Endothelial cell of umbilical vein (primary cell): ENCODE results near the gene SLC23A3. TPM values are rescaled to one million over a fixed set of nuclear protein-coding genes. Genes with fewer than 3 reads are reported as not detected.

Experiments
- BruUV-seq: library from RNA; stranded (reverse); fragments of 400-500 nt; replicated peaks from 2 replicates; lab custom pipeline; 2021; lab: Mats Ljungman, UMichigan
- CTCF ChIA-PET: fragments of 300-600, 350-600 bp; sonication (Branson Sonifier 250); formaldehyde crosslinking; loops from one replicate; lab custom pipeline; 2021; ENCODE audit warnings: antibody characterized with exemption, inconsistent platforms; lab: Charles Lee
- POLR2A ChIA-PET: fragments of 300-600, 350-600 bp; sonication (Branson Sonifier 250); formaldehyde crosslinking; loops from one replicate; lab custom pipeline; 2021; ENCODE audit warnings: antibody characterized with exemption, inconsistent platforms; lab: Charles Lee
- DNase-seq: peaks from one replicate; pipeline ENCODE4 v3.0.0-alpha.2; 2011; ENCODE audit warnings: low read depth, low spot score
- FAIRE-seq: peaks from 2 replicates; lab custom pipeline; 2011; peaks lifted over from hg19 to GRCh38; lab: Jason Lieb, UNC
- H2AFZ ChIP-seq: 2 replicates; pipeline ENCODE4 v1.6.0; 2012; ENCODE audit warnings: low read depth, low read length, control low read depth, inconsistent platforms
- H3K27ac ChIP-seq: 2 replicates; pipeline ENCODE4 v1.5.1; 2011; ENCODE audit warnings: low read depth, mild to moderate bottlenecking, control low read depth, low read length, moderate library complexity; ENCODE audit not compliant: insufficient read depth
- H3K27me3 ChIP-seq, 2 experiments: 2 replicates each; pipeline versions ENCODE4 v1.6.0 to v1.6.1; 2011; ENCODE audit warnings: low read length in 2 of 2, mixed read lengths in 1 of 2; ENCODE audit not compliant: control insufficient read depth in 2 of 2, insufficient read depth in 2 of 2
- H3K36me3 ChIP-seq, 2 experiments: 2 replicates in 1 of 2; 3 replicates in 1 of 2; pipeline ENCODE4 v1.5.1; 2011; ENCODE audit warnings: low read length in 2 of 2, mild to moderate bottlenecking in 1 of 2, moderate library complexity in 1 of 2; ENCODE audit not compliant: control insufficient read depth in 2 of 2, insufficient read depth in 2 of 2; ENCODE audit errors: extremely low read depth in 1 of 2
- H3K4me1 ChIP-seq: 3 replicates; pipeline ENCODE4 v1.5.1; 2011; ENCODE audit warnings: mild to moderate bottlenecking, low read length; ENCODE audit not compliant: control insufficient read depth, insufficient read depth; ENCODE audit errors: extremely low read depth
- H3K4me2 ChIP-seq: 2 replicates; pipeline ENCODE4 v1.6.1; 2011; ENCODE audit warnings: low read length, control low read depth, mixed read lengths; ENCODE audit not compliant: insufficient read depth
- H3K4me3 ChIP-seq, 3 experiments: fragments of 200-600 bp in 1 of 3; sonication (generic), shearing (Covaris generic) in 1 of 3; replicated peaks in 1 of 3; 2 replicates each; pipeline ENCODE4 v1.5.1; 2011 to 2016; ENCODE audit warnings: control low read depth in 3 of 3, low read length in 3 of 3, mild to moderate bottlenecking in 2 of 3, inconsistent platforms in 1 of 3, low read depth in 1 of 3, moderate library complexity in 1 of 3; ENCODE audit not compliant: insufficient read depth in 1 of 3
- H3K79me2 ChIP-seq: 2 replicates; pipeline ENCODE4 v1.6.0; 2012; ENCODE audit warnings: low read length, inconsistent platforms; ENCODE audit not compliant: control insufficient read depth, insufficient read depth
- H3K9ac ChIP-seq: replicated peaks from 2 replicates; pipeline ENCODE3; 2011; ENCODE audit warnings: low read length, control low read depth; ENCODE audit not compliant: insufficient read depth; ENCODE audit errors: extremely low read depth
- H3K9me1 ChIP-seq: replicated peaks from 3 replicates; pipeline ENCODE4 v1.6.0; 2011; ENCODE audit warnings: mild to moderate bottlenecking, low read length; ENCODE audit not compliant: control insufficient read depth, insufficient read depth; ENCODE audit errors: extremely low read depth
- H3K9me3 ChIP-seq: replicated peaks from 2 replicates; pipeline ENCODE4 v1.5.1; 2012; ENCODE audit warnings: low read length, inconsistent platforms; ENCODE audit not compliant: control insufficient read depth, insufficient read depth
- H4K20me1 ChIP-seq: replicated peaks from 2 replicates; pipeline ENCODE3; 2011; ENCODE audit warnings: mild to moderate bottlenecking, low read length; ENCODE audit not compliant: control insufficient read depth, insufficient read depth; ENCODE audit errors: extremely low read depth
- CTCF ChIP-seq, 2 donors: IDR thresholded peaks; 1 replicate in 1 of 2; 2 replicates in 1 of 2; pipeline ENCODE4 v1.5.1; 2011; ENCODE audit warnings: low read length in 2 of 2, mild to moderate bottlenecking in 2 of 2, moderate library complexity in 2 of 2, control low read depth in 1 of 2, inconsistent platforms in 1 of 2, low read depth in 1 of 2; ENCODE audit not compliant: insufficient read depth in 1 of 2; ENCODE audit errors: extremely low read depth in 1 of 2
- EZH2 ChIP-seq: IDR thresholded peaks from 2 replicates; pipeline ENCODE4 v1.6.1; 2012; ENCODE audit warnings: borderline replicate concordance, low read depth, mild to moderate bottlenecking, moderate library complexity, low read length, inconsistent platforms; ENCODE audit not compliant: severe bottlenecking
- FOS ChIP-seq: IDR thresholded peaks from 2 replicates; pipeline ENCODE4 v1.6.1; 2011; ENCODE audit warnings: mild to moderate bottlenecking, low read length, moderate library complexity, borderline replicate concordance; ENCODE audit not compliant: insufficient read depth
- GATA2 ChIP-seq: IDR thresholded peaks from 2 replicates; pipeline ENCODE4 v1.7.0; 2011; ENCODE audit warnings: low read depth, mild to moderate bottlenecking, moderate library complexity, mixed read lengths, low read length; ENCODE audit not compliant: insufficient read length, insufficient read depth
- JUN ChIP-seq: IDR thresholded peaks from 2 replicates; pipeline ENCODE4 v1.6.1; 2011; ENCODE audit warnings: borderline replicate concordance, low read depth; ENCODE audit not compliant: insufficient read length, insufficient read depth
- MAX ChIP-seq: IDR thresholded peaks from 2 replicates; pipeline ENCODE4 v1.6.1; 2011; ENCODE audit not compliant: insufficient read depth, insufficient read length
- MYC ChIP-seq: IDR thresholded peaks from one replicate; pipeline ENCODE4 v1.6.1; 2011; ENCODE audit warnings: mild to moderate bottlenecking, low read depth, low read length
- POLR2A ChIP-seq: IDR thresholded peaks from 2 replicates; pipeline ENCODE4 v1.6.1; 2012; ENCODE audit warnings: low read depth, mild to moderate bottlenecking, control low read depth, low read length
- POLR2AphosphoS5 ChIP-seq: IDR thresholded peaks from 2 replicates; pipeline ENCODE4 v1.6.1; 2012; ENCODE audit warnings: low read depth, mild to moderate bottlenecking, control low read depth, low read length, moderate library complexity; ENCODE audit not compliant: insufficient read depth
- dilution Hi-C: fragments of 300-500 bp; cut with MboI; formaldehyde crosslinking; loops from one replicate; pipeline ENCODE4 v1.15.0; 2019; ENCODE audit warnings: low sequenced_read_pairs; ENCODE audit not compliant: extremely low pct_ligation_motif_present
- intact Hi-C: fragments of 100-400 bp; cut with micrococcal nuclease; formaldehyde crosslinking; loops from one replicate; pipeline ENCODE4 v1.10.0; 2022
- polyA plus RNA-seq, 4 experiments: library from polyadenylated mRNA; depleted of rRNA in 3 of 4; stranded (reverse) in 3 of 4; unstranded in 1 of 4; fragments of >200 nt; gene quantifications; 2 replicates each; pipeline versions ENCODE4 v1.2.1 to v1.2.3, GENCODE V29; 2011 to 2012; ENCODE audit warnings: missing spikeins in 1 of 4
- total RNA-seq: library from RNA; stranded (reverse); gene quantifications from 2 replicates; pipeline ENCODE4 v1.2.3, GENCODE V29; 2021

SLC23A3 gene
- total and polyA plus RNA-seq, 2 donors (not counting 3 experiments of a cell fraction or from before 2014, with no cell fraction given): 2.7 to 7.1 TPM

- no peaks in the 10 kb centered on the region for H3K79me2 ChIP-seq
- H3K9ac ChIP-seq: no peak overlapping the region
- H2AFZ ChIP-seq: no peak overlapping the region
- H3K36me3 ChIP-seq: no peaks in the 10 kb centered on the region
- no peaks in the 10 kb centered on the region for H3K4me1 ChIP-seq
- H3K4me3 ChIP-seq: no peak overlapping the region
- no peaks in the 10 kb centered on the region for H3K9me3 ChIP-seq
- POLR2A ChIA-PET: no interaction called here
- H3K9me1 ChIP-seq: peaks cover 3% of the 10 kb centered on the region
- CTCF ChIA-PET: interaction anchor here (0.7 to 4.6 kb wide), 5 partner anchors 10 to 100 kb away, joined by 3 to 22 read pairs (median 5); no protein-coding TSS in a partner anchor
- no peak overlapping the region for H3K27ac ChIP-seq
- FAIRE-seq: no peak
- no peaks in the 10 kb centered on the region for H4K20me1 ChIP-seq
- no peak for DNase-seq
- no peak for TF ChIP-seq FOS
- no peak for TF ChIP-seq POLR2AphosphoS5
- TF ChIP-seq MAX: no peak
- TF ChIP-seq MYC: no peak
- TF ChIP-seq POLR2A: no peak
- no peak for TF ChIP-seq EZH2
- TF ChIP-seq JUN: no peak
- TF ChIP-seq GATA2: no peak
- intact Hi-C loops: no loop called here
- dilution Hi-C loops: no loop called here
- H3K4me2 ChIP-seq: no peak overlapping the region
- no peaks in the 10 kb centered on the region for H3K27me3 ChIP-seq
- no TSS peak for BruUV-seq
Measured at GRCh38 chr2:219129589-219129988, 40.2 kb downstream of the SLC23A3 start.

- intact Hi-C loops: no loop called here
- ChIA-PET POLR2A (no interaction called here), CTCF (interaction anchor here (1.1 to 4.6 kb wide), 6 partner anchors 9 to 99 kb away, joined by 3 to 22 read pairs (median 4); no protein-coding TSS in a partner anchor)
- Histone ChIP-seq H3K9me3 (no peaks in the 10 kb centered on the region), H3K4me1 (no peaks in the 10 kb centered on the region), H2AFZ (no peak overlapping the region), H3K79me2 (no peaks in the 10 kb centered on the region), H3K27me3 (no peaks in the 10 kb centered on the region), H3K27ac (no peak overlapping the region), H3K9ac (no peak overlapping the region), H3K4me3 (no peak overlapping the region), H3K36me3 (no peaks in the 10 kb centered on the region), H3K4me2 (no peak overlapping the region), H3K9me1 (no peaks in the 10 kb centered on the region), H4K20me1 (no peaks in the 10 kb centered on the region)
- no TSS peak for BruUV-seq
- TF ChIP-seq MAX: no peak
- no peak for TF ChIP-seq POLR2A
- TF ChIP-seq GATA2: no peak
- no peak for TF ChIP-seq FOS
- TF ChIP-seq EZH2: no peak
- no peak for TF ChIP-seq CTCF (IDR thresholded peaks at IDR 0.05; ENCODE audit: extremely low read depth in 1 of 2, insufficient read depth in 1 of 2, low read depth in 1 of 2, low read length in 2 of 2)
- no peak for DNase-seq
- dilution Hi-C loops: no loop called here
- FAIRE-seq: no peak
Measured at GRCh38 chr2:219128396-219128795, 41.4 kb downstream of the SLC23A3 start.
